GM19238 (cell line): ENCODE data around the gene RIMBP2.

ENCODE experiments used
- DNase-seq: peaks from one replicate; pipeline ENCODE4 v3.0.0; 2011; ENCODE audit warnings: low spot score; ENCODE audit not compliant: insufficient read length

Gene RIMBP2

GRCh38 chr12:130680451-130680990 lies 35.6 kb downstream of the RIMBP2 start:
- no peak for DNase-seq

- DNase-seq, result no peak
Measured at GRCh38 chr12:130677957-130678558, 38.0 kb downstream of the RIMBP2 start.

- no peak for DNase-seq
Measured at GRCh38 chr12:130675791-130676190, 40.3 kb downstream of the RIMBP2 start.

GRCh38 chr12:130675121-130675520 lies 41.0 kb downstream of the RIMBP2 start:
- no peak for DNase-seq

- DNase-seq, result no peak
Measured at GRCh38 chr12:130674676-130675075, 41.4 kb downstream of the RIMBP2 start.

GRCh38 chr12:130673036-130673705 lies 42.9 kb downstream of the RIMBP2 start:
- no peak for DNase-seq

- DNase-seq, result no peak
Measured at GRCh38 chr12:130672089-130672820, 43.8 kb downstream of the RIMBP2 start.

GRCh38 chr12:130671556-130671955 lies 44.5 kb downstream of the RIMBP2 start:
- no peak for DNase-seq

GRCh38 chr12:130669797-130670196 lies 46.3 kb downstream of the RIMBP2 start:
- no peak for DNase-seq

- DNase-seq, result no peak
Measured at GRCh38 chr12:130669205-130669557, 46.9 kb downstream of the RIMBP2 start.

GRCh38 chr12:130668286-130669204 lies 47.6 kb downstream of the RIMBP2 start:
- DNase-seq, result no peak

GRCh38 chr12:130667421-130667960 lies 48.6 kb downstream of the RIMBP2 start:
- no peak for DNase-seq

GRCh38 chr12:130666645-130667044 lies 49.5 kb downstream of the RIMBP2 start:
- DNase-seq, result no peak

GRCh38 chr12:130665753-130666152 lies 50.3 kb downstream of the RIMBP2 start:
- DNase-seq, result no peak

- no peak for DNase-seq
Measured at GRCh38 chr12:130664772-130665171, 51.3 kb downstream of the RIMBP2 start.

- DNase-seq, result no peak
Measured at GRCh38 chr12:130664252-130664651, 51.8 kb downstream of the RIMBP2 start.

- DNase-seq, result no peak
Measured at GRCh38 chr12:130663514-130663913, 52.6 kb downstream of the RIMBP2 start.

GRCh38 chr12:130661486-130662255 lies 54.4 kb downstream of the RIMBP2 start:
- no peak for DNase-seq

- no peak for DNase-seq
Measured at GRCh38 chr12:130661059-130661458, 55.0 kb downstream of the RIMBP2 start.
